DND-41 (cell line): Measurements from ENCODE around the gene ADGRB3.

ENCODE experiments used
- ATAC-seq: fragments of 200-7000 bp; cut with Tn5 transposase; 3 replicates; pipeline ENCODE4 v1.9.1; 2021; ENCODE audit warnings: low read depth; ENCODE audit not compliant: insufficient read depth
- DNase-seq: peaks from one replicate; pipeline ENCODE4 v3.0.0-alpha.2; 2020
- H2AFZ ChIP-seq: 2 replicates; pipeline ENCODE4 v1.6.0; 2012; ENCODE audit warnings: low read depth, low read length
- H3K27ac ChIP-seq: 2 replicates; pipeline ENCODE4 v1.5.1; 2012; ENCODE audit warnings: low read length, inconsistent platforms
- H3K27me3 ChIP-seq: fragments of 200-600 bp; sonication (generic); 2 replicates; pipeline ENCODE4 v1.6.0; 2012; ENCODE audit warnings: low read length, mild to moderate bottlenecking, inconsistent platforms; ENCODE audit not compliant: insufficient read depth, poor library complexity
- H3K36me3 ChIP-seq: 2 replicates; pipeline ENCODE4 v1.5.1; 2012; ENCODE audit warnings: low read length, inconsistent platforms; ENCODE audit not compliant: insufficient read depth
- H3K4me1 ChIP-seq: 2 replicates; pipeline ENCODE4 v1.5.1; 2012; ENCODE audit warnings: mild to moderate bottlenecking, low read length; ENCODE audit not compliant: insufficient read depth
- H3K4me2 ChIP-seq: 2 replicates; pipeline ENCODE4 v1.6.0; 2012; ENCODE audit warnings: mild to moderate bottlenecking, moderate library complexity, low read length, inconsistent platforms; ENCODE audit not compliant: insufficient read depth
- H3K4me3 ChIP-seq, 2 experiments: fragments of 200-600 bp in 1 of 2; shearing (Covaris generic) in 1 of 2; 2 replicates each; pipeline ENCODE4 v1.5.1; 2012 to 2016; ENCODE audit warnings: inconsistent platforms in 2 of 2, low read length in 2 of 2, mild to moderate bottlenecking in 2 of 2, low read depth in 1 of 2, moderate library complexity in 1 of 2
- H3K79me2 ChIP-seq: 2 replicates; pipeline ENCODE4 v1.6.0; 2012; ENCODE audit warnings: low read length, inconsistent platforms; ENCODE audit not compliant: insufficient read depth
- H3K9ac ChIP-seq: 2 replicates; pipeline ENCODE4 v1.6.0; 2012; ENCODE audit warnings: low read depth, mild to moderate bottlenecking, inconsistent platforms, low read length, moderate library complexity
- H3K9me3 ChIP-seq: 2 replicates; pipeline ENCODE4 v1.5.1; 2012; ENCODE audit warnings: low read length, moderate library complexity, mild to moderate bottlenecking, inconsistent platforms; ENCODE audit not compliant: insufficient read depth, severe bottlenecking
- H4K20me1 ChIP-seq: 2 replicates; pipeline ENCODE4 v1.6.0; 2012; ENCODE audit warnings: low read length; ENCODE audit not compliant: insufficient read depth
- EZH2 ChIP-seq: IDR thresholded peaks from 3 replicates; pipeline ENCODE4 v1.6.1; 2012; ENCODE audit warnings: borderline replicate concordance, low read depth, mild to moderate bottlenecking, moderate library complexity, low read length, inconsistent platforms; ENCODE audit not compliant: severe bottlenecking
- TF ChIP-seq, protein P1 (sequence below): IDR thresholded peaks from 2 replicates; pipeline ENCODE4 v1.5.1; 2012; ENCODE audit warnings: borderline replicate concordance, low read length, moderate library complexity, mild to moderate bottlenecking; ENCODE audit not compliant: poor library complexity, severe bottlenecking; ENCODE audit errors: extremely low read depth

The ADGRB3 gene

DNA sequence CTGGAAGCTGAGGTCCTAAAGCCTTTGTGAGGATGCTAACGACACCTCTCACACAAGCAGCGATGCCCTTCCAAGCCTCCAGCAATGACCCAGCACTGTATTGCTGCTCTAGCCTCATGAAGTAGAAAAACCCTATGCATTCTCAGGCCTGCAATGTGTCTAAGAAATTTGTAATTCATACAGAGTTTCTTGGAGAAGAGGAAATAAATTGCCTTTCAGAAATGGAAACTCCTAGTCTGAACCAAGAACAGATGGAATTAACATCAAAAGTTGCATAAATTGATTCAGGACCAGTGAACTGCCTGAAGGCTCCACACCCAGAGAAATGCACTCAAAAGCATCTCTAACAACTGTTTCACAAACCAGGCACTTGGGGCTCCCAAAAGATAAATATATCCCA lies 353.6 kb downstream of the ADGRB3 start:
- Histone ChIP-seq H3K4me1 (no peaks in the 10 kb centered on the region), H2AFZ (no peak overlapping the region), H3K9me3 (no peaks in the 10 kb centered on the region), H3K36me3 (no peaks in the 10 kb centered on the region), H3K27me3 (no peaks in the 10 kb centered on the region), H3K9ac (no peak overlapping the region), H3K4me2 (no peak overlapping the region), H3K27ac (no peak overlapping the region), H3K79me2 (no peaks in the 10 kb centered on the region), H3K4me3 (no peak overlapping the region), H4K20me1 (no peaks in the 10 kb centered on the region)
- TF ChIP-seq, protein P1, sequence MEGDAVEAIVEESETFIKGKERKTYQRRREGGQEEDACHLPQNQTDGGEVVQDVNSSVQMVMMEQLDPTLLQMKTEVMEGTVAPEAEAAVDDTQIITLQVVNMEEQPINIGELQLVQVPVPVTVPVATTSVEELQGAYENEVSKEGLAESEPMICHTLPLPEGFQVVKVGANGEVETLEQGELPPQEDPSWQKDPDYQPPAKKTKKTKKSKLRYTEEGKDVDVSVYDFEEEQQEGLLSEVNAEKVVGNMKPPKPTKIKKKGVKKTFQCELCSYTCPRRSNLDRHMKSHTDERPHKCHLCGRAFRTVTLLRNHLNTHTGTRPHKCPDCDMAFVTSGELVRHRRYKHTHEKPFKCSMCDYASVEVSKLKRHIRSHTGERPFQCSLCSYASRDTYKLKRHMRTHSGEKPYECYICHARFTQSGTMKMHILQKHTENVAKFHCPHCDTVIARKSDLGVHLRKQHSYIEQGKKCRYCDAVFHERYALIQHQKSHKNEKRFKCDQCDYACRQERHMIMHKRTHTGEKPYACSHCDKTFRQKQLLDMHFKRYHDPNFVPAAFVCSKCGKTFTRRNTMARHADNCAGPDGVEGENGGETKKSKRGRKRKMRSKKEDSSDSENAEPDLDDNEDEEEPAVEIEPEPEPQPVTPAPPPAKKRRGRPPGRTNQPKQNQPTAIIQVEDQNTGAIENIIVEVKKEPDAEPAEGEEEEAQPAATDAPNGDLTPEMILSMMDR = no peak
- no peak for TF ChIP-seq EZH2
- no peak for ATAC-seq
- DNase-seq = no peak

DNA sequence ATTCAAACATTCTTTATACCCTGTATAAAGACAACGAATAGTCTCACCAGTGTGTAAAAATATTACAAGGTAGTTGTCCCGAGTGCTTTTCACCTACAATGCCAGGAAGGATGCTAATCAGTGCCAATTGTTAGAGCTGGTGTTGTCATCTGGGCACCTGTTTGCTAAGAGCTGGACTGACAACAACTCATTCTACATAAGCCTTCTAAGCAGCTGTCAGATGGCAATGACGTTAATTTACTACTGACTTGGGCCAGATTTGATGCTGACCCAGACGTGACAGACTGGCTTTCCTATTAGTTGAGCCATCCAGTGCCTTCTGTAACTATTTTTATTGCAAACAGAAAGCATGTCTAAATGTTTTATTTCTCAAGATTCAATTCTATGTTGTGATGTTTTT lies 355.2 kb downstream of the ADGRB3 start:
- Histone ChIP-seq H3K27me3 (no peaks in the 10 kb centered on the region), H3K9me3 (no peaks in the 10 kb centered on the region), H4K20me1 (no peaks in the 10 kb centered on the region), H3K4me3 (no peak overlapping the region), H3K4me2 (no peak overlapping the region), H3K36me3 (no peaks in the 10 kb centered on the region), H3K79me2 (no peaks in the 10 kb centered on the region), H3K27ac (no peak overlapping the region), H2AFZ (no peak overlapping the region), H3K4me1 (no peaks in the 10 kb centered on the region), H3K9ac (no peak overlapping the region)
- TF ChIP-seq EZH2 = no peak
- TF ChIP-seq, protein P1 = no peak
- ATAC-seq (no peak), DNase-seq (no peak)

DNA sequence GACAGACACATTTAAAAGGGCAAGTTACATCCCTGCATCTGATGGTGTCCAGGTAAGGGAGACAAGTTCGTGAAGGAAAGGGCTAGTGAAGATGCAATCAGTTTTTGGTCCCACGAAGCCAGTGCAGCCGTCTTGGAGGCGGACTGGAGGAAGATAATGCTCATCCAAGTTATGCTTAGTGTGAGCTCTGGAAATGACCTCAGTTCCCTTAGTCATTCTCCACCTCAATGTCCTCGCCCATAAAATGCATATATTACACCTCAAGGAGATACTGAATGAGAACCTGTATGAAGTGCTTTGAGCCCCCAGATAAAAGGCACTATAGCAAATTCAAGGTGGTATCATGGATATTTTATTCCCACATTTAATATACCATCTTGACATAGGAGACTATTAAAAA lies 358.8 kb downstream of the ADGRB3 start:
- Histone ChIP-seq H3K79me2 (no peaks in the 10 kb centered on the region), H3K27ac (no peak overlapping the region), H3K9me3 (no peaks in the 10 kb centered on the region), H3K9ac (no peak overlapping the region), H3K27me3 (no peaks in the 10 kb centered on the region), H3K36me3 (no peaks in the 10 kb centered on the region), H2AFZ (no peak overlapping the region), H3K4me3 (no peak overlapping the region), H3K4me1 (no peaks in the 10 kb centered on the region), H4K20me1 (no peaks in the 10 kb centered on the region), H3K4me2 (no peak overlapping the region)
- TF ChIP-seq EZH2 = no peak
- TF ChIP-seq, protein P1 = no peak
- DNase-seq = no peak
- no peak for ATAC-seq

- TF ChIP-seq, protein P1 = no peak
- TF ChIP-seq EZH2 = no peak
- no peak overlapping the region for H3K27ac ChIP-seq
- H2AFZ ChIP-seq = no peak overlapping the region
- no peaks in the 10 kb centered on the region for H4K20me1 ChIP-seq
- ATAC-seq = no peak
- H3K9me3 ChIP-seq = no peaks in the 10 kb centered on the region
- H3K4me3 ChIP-seq = no peak overlapping the region
- no peak for DNase-seq
- no peak overlapping the region for H3K4me2 ChIP-seq
- no peak overlapping the region for H3K9ac ChIP-seq
- no peaks in the 10 kb centered on the region for H3K4me1 ChIP-seq
- H3K36me3 ChIP-seq = no peaks in the 10 kb centered on the region
- no peaks in the 10 kb centered on the region for H3K27me3 ChIP-seq
- H3K79me2 ChIP-seq = no peaks in the 10 kb centered on the region
Measured at GRCh38 chr6:68994521-68994920, 359.4 kb downstream of the ADGRB3 start.
